ENCODE data around the gene ARHGAP15.

Gene ARHGAP15

DNA sequence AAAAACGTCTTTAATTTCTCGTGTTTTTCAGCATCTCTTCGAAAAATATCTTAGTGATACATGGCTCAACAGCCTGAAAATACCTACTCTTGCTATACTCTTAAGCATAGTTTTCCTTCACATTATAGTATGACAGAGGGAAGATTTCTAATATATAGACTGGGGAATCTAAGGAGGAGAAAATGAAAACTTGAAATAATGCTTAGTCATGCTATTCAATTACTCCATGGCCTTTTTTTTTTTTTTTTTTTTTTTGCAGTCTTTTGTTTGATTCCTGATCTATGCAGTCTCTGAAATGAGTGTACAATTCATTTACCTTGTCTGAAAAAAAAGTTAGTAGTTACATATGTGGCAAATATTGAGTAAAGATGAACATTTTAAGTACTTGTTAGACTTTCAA, 337.8 kb downstream of the ARHGAP15 start:
- no peak for FAIRE-seq

DNA sequence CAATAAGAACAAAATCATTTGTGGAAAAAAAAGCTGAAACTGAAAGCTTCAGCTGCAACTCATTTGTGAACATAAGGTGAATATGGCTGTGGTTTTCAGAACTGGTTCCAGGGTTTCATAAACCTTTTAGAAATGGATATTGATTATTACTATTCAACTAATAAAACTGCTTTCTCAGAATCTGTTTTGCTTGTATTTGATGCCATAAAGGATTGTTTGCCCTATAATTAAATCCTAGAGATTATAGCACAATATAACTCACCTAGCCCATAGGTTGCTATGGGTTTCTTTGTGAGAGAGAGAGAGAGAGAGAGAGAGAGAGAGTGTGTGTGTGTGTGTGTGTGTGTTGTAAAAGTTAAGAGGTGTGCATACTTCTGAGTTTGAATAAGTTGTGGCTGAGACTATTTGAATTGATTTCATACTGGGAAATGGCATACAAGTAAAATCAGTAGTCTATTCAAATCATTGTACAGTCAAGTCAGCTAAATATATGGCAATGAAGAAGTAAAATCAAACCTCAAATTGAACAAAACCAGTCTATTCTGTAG, 339.2 kb downstream of the ARHGAP15 start:
- FAIRE-seq: no peak

DNA sequence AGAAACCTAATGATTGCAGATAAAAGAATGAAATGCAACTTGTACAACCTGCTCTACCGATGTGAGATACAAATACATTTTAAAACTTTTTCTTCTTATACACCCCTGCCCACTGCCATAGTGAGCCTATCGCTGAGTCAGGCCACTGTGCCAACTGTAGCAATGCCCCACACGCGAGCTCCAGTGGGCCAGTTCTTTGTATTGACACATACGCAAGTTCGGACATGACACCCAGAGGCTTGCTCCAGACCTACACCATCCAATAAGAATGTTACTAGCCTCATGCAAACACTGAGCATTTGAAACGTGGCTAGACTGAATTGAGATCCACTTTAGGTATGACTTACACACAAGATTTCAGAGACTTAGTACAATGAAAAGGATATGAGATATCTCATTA, 340.1 kb downstream of the ARHGAP15 start:
- no peak for FAIRE-seq

DNA sequence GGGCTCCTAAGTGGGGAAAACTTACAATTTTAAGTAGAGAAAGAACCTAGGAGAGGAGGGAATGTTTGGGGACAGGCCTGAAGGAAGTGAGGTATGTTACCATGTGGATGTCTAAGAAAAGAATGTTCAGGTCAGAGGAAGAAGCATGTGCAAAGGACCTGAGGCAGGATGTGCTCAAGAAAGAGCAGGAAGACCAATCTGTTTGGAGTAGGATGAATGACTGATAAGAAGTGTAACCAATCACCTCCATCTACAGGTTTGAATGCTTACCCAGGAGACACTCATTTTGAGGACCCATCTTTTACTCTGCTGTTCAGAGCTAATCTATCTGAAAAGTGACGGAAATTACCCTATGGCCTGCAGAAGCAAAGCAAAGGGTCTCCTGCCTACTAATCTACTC, 342.3 kb downstream of the ARHGAP15 start:
- FAIRE-seq: no peak

DNA sequence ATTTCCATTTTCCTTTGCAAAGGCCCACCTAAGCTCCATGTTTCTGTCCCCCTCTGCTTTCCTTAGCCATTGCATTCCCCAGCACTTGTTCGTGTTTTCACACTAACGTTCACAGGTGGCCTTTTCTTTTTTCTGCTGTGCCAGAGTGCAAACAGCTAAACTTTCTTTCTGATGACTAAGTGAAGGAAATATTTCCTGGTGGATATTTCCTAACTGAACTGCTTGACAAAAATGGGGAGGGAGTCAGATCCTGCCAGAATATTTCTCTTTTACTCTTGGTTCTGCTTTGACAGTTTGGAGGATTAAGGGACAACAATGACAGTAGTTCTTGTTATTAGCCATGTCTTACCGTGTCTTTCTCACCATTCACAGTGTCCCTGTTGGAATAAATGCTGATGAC, 344.0 kb downstream of the ARHGAP15 start:
- no peak for FAIRE-seq

DNA sequence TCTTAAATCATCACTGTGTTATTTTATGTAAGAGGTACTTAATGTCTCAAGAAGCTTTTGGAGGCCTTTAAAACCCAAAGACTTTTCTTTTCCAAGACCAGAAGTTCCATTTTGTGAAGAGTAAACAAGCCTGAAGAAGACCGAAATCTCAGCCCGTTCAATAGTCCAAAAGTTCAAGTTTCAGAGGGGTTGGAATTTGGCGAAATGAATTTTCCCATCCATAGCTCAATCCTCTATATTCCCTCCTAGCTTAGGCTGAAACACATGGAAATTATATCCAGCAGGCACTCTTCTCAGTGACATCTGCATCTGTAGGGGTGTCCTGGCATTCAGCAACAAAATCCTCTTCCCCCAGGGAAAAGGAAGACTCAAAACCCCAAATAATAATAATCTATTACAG, 344.6 kb downstream of the ARHGAP15 start:
- FAIRE-seq: no peak

DNA sequence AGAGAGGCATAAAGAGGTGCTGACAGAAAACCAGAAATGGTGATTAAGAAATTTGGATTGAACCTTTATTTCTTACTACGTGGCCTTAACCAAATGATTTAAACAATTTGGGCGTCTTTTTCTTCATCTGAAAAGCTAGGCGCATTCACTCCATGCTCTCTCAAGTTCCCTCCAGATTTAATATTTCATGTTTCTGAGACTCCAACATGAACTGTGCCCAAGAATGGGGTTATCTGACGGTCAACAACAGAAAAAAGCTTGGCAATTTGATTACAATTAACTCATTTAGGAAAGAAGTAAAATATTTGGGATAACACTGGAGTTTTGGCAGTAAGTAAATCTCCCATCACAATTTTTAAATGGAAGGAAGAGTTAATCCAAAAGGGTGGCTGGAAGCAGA, 345.4 kb downstream of the ARHGAP15 start:
- FAIRE-seq: no peak

DNA sequence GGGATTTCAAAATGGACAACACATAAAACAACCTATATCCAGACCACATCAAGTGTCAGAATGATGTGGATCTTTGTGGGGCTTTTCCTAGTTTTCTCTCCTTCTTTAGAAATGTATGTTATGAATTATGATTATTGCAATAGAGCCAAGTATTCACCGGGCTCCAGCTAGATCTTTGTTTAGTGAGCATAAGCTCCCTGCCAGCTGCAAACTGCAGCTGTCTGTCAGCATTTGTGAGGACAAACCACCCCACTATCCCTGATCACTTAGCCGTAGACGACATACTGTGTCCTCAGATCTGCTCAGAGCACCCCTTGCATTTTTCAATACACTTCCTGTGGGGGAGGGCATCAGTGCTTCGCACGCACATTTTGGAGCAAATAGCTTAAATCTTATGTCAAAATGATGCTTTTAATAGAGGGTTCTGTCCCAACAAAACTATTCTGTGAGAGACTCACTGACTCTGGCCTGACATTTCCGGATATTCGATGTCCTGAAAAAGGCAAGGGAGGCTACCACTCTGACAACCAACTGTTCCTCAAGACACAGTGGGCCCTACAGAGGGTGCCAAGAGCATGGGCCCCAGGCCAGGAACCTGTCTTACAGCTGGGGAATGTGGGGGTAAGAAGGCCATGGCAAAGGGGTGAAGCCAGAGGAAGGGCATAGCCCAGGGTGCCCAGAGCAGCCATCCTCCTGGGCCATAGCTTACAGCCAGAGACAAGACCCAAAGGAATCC, 346.0 kb downstream of the ARHGAP15 start:
- no peak for FAIRE-seq

DNA sequence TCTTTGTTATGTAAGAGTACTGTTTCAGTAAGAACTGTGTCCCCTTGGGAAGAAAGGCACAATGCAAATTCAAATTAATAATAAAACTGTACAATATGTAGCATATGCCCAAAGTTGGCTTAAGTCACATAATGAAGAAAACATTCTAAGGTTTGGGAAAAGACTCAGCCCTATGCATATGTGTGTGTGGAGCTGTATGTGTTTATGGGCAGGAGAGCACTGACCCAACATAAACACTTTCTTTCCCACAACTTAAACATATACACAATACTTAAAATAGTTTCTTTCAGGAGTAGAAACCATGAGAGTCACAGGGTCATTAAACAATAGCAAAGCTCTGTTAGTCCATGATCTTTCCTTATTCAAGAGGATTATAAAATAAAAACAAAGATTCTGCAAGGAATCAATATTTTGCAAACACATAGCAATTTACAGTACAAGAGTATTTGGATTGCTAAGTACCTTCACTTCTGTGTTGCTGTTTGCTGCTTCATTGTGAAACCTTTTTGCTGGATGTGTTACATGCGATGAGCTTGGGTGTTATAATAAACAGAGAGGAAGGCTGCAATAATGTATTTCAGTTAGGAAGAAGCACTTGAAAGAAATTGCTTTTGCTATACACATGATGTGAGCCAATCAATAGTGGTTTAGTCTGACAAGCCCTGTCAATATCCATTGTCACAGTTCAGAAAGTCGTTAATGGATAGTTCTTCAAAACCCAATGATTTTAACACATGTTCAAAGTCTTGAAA, 347.3 kb downstream of the ARHGAP15 start:
- no peak for FAIRE-seq

DNA sequence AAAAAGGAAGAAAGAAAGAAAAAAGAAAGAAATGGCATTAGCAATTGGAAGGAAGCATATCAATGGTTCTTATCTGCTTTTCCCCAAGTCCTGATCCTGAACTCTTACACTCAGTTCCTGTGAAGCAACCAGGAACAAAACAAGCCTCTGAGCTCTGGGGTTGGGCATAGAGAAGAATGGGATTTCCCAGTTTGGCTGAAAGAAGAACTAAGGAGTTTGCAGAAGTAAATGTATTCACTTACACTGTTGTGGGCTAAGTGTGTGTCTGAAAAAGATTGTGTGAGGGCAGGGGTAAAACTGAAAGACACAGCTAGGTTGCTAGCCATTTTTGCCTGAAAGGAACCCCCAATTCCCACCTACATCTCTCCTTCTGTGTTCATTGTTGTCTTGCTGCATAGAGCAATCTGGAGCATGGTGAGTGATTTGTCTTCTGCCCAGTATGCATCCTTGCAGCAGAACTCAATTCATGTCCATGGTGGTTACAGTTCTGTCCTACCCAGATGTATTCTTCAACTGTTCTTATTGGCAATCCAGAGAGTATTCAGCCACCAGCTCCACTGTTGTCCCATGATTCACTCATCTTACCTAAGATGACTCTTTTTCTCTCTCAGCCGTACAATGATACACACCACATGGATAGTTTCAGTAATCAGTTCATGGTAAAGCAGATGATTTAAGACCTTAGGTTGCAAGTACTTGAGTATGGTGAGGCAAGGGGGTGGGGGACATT, 348.7 kb downstream of the ARHGAP15 start:
- no peak for FAIRE-seq

DNA sequence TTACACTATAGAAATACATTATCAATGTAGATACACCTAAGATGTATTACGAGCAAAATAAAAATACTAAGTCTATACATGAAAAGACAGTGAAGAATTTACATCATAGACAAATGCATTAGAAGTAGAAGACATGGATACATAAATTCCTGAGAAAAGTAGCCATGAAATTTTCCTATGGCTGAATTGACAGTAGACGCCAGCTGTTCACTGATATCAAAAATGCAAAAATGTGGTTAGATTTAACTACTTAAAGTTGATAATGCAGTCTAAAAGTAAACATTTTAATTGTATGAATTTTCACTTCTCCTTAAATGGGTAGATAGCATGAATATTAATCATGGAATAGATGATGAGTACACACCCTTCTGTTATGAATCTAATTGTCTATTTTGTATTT, 350.9 kb downstream of the ARHGAP15 start:
- no peak for FAIRE-seq

DNA sequence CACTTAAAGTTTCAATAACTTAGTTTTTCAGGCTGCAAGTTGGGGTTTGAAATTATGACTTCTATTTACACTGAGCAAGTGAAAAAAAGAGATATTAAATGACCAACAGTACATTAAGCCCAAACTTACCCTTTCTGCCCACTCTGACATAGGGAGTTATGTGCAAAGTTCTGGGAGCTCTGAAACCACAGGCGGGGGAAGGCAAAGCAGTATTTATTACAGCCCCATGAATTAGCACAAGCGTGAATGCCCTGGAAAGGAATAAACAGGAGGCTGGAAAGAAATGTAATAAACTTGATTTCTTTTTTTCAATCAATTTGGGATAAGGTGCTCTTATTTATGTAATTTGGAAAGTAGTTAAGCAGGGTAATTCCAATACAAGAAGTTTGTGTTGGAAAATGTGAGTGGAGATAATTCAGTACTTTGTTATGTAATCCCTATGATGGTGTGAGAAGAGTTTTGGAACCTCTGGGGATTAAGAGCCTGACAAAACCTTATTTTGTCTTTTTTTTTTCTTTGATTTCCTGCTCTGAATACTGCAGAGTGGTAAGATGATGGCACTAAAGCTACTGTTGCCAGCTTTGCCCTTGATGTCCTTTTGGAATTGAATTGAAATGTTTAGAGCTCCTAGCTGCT, 351.5 kb downstream of the ARHGAP15 start:
- no peak for FAIRE-seq

DNA sequence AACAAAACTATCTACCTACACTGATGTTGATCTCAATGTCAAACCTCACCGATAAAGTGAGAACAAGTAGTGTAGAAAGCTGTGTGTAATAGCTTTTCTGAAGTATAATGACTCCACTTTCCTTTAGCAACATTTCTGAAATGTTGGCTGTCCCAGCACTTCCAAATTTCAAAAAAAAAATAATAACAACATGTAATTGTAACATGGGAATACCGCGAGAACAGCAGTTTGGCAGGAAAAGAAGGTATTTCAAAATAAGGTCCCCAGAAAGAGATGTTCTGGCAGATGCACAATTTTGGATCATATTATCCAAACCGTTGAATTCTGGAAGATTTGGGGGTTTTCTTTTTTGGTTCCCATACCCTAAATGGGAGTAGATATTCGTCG, 352.0 kb downstream of the ARHGAP15 start:
- no peak for FAIRE-seq

DNA sequence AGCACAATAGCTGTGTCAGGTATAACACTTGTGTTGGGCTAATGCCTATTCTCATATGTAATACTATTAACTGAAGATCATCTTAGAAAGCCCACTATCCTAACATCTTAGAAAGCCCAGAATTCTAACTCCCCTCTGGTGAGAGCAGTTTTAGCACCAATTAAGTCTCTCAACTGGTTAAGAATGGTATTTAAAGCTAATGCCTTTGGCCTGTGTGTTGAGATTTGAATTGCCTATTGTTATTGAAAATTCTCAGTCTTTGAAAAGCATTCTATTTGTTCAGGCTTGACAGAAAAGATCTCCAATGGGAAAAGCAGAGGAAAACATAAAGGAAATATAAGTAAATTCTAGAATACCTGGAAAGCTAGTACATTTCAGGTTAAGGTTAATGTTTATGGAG, 352.5 kb downstream of the ARHGAP15 start:
- no peak for FAIRE-seq

DNA sequence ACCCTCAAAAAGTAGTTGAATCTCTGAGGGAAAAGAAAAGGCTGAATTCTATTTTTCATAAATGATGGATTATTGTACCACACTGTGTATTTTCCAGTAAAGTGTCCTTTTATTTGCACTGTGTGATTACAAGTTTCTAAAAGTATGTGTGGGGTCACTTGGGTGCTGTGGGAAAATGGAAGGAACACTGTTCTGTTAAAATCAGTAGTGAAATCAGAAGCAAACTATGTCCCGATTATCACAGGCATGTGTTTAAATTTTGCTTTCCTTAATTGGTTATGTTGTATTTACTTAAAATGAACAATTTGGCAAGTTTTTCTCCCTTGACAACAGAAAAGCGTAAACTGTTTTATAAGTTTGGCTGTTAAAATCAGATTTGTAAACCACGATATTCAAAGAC, 353.1 kb downstream of the ARHGAP15 start:
- no peak for FAIRE-seq

DNA sequence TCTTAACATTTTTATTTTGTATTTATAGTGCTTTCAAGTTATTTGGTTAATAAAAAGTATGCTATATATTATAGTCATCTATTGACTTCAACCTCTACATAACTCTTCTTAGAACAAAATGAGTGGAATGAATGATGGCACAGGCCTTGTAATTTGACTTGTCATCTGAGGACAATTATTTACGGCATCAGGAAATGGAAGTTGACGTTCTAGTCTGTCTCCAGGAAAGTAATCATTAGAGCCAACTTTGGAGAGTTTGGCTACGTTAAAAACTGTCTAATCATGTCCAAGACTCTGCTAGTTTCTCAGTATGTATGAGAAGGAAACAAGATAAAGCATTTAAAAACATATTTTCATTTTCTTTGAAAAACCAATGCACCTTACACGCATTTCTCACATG, 353.6 kb downstream of the ARHGAP15 start:
- FAIRE-seq: no peak

DNA sequence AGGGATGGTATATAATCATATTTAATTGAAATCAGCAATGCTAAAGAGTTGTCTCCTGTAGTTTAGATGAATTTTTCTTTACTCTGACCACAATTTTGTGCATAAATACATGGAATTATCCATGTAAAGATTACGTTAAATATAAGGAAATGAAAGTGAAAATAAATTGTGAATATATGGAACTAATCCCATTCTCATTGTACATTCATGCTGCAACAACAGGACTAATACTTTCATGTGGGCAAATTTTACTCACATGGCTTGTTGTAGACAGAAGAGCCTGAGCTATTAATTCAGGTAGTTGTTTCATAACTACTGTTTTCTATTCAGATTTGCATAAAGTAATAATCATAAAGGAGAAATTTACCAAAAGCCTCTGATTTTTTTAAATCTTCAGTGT, 357.8 kb downstream of the ARHGAP15 start:
- no peak for FAIRE-seq

DNA sequence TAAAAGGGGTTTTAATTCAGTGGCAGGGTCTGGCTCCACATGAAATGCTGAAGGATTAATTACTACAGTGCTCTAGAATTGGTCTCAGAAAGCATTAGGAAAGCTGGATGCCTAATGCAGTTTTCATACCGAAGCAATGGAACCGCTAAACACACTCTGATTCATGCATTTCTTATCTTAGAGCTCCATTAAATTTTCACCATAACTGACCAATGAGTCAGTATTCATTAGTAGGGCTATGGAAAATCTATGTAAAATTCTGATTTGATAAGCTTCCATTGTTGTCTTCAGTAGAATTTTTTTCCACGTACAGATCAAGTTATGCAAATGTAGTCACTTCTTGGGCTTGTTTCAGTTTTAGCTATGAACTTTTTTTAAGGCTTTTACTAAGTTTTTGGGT, 359.9 kb downstream of the ARHGAP15 start:
- FAIRE-seq: no peak

DNA sequence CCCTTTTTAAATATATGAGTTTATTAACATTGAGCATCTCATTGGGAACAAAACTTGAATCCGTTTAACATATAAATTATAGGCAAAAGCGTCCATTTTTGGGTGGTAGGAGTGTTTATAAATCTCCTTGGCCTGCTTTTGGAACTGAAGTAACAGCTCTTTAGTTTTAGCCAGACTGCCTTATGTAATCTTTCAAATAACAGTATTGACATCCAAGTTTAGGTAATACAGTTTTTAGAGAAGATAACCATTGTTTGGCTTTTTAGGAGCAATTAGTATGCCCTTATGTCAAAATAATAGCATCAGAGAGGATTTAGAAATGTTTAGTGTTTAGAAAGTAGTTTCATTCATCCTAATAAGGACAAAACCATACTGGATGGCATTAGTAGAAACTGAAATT, 361.9 kb downstream of the ARHGAP15 start:
- no peak for FAIRE-seq

DNA sequence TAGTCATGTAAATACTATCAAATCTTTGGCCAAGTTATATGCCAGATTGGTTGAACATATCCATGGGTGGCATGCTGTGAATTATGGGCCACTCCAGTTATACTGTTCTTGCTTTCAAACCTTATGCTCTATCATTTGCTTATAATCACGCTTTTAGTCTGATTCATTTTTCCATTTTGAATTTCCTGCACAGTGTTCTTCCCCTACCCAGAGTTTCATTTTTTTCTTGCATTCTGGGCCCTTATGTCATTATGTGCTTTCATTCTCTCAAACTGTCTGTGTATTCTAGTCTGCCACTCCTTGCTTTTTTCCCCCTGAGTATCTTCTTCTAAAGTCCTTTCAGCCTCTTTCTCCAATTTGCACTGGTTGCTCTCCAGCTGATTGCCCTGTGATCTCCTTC, 364.1 kb downstream of the ARHGAP15 start:
- no peak for FAIRE-seq

DNA sequence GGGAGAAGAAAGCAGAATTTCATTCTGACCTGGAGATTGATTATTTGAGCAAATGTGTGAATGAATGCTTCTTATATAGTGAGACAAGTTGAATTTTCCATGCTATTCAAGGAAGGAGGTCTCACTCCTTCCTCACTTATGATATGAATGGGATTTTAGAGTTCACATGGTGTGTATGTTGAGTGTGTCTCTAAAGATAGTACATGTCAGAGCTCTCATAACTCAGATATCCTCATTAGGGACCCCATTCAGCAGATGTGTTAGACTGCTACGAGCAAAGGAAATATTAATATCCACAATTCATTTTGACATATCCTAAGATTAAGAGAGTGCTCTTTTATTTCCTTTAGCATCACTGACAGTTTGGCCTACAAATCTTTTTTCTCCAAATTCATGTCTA, 368.5 kb downstream of the ARHGAP15 start:
- no peak for FAIRE-seq

DNA sequence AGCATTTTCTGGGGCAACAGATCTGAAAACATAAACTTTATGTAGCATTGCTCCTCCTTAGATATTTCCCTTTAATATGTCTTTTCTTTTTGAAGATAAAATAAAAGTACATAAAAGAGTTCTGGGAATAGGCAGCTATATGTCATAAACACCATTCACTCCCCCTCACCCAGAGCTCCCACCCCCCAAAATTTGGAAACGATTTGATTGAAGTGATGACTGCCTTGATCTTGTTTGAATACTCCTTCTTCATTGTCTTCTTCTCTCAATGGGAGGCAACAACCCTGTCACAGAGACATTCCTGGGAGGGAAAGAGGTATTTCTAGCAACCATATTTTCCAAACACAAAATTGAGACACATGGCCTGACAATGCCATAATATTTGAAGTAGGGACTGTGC, 369.3 kb downstream of the ARHGAP15 start:
- FAIRE-seq: no peak

DNA sequence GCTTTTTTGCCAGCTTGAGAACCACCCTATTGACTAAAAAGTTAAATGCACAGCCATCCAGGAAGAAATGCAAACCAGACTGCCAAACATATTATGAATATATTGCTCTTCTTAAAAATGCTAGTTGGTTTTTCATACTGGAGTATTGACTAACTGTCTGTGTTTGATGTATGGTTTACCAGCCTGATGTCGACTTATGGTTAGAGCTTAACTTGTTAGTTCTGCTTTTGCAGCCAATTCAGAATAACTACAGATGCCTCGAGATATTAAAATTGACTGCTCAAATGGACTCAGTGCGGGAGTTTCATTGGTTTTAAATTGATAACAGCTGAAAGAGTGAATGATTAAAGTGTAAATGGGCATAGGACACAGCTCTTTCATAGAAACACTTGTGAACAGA, 369.8 kb downstream of the ARHGAP15 start:
- no peak for FAIRE-seq
